SJCRH30 (cell line): ENCODE results near the gene MYH10. TPM values are rescaled to one million over a fixed set of nuclear protein-coding genes. Genes with fewer than 3 reads are reported as not detected.

Experiments
- total RNA-seq: library from RNA; depleted of rRNA; stranded (reverse); fragments of >200 nt; shearing (Covaris generic); gene quantifications from 2 replicates; pipeline ENCODE4 v1.2.3, GENCODE V29; 2014; rRNA removed

MYH10 gene
- total RNA-seq, 1 experiment from 2014 or later, result 78.1 TPM

Other genes with a start within 250 kb of the MYH10 start
- 3,054 and 3,660 TPM in 2 replicates for gene RPL26, start 247.5 kb downstream of the MYH10 start, total RNA-seq
- not detected in 2 replicates for gene RNF222, start 232.9 kb downstream of the MYH10 start, total RNA-seq
- gene NDEL1, start 194.8 kb downstream of the MYH10 start, total RNA-seq, result 20.5 and 23.0 TPM in 2 replicates
- not detected in 2 replicates for gene CCDC42, start 114.1 kb upstream of the MYH10 start, total RNA-seq
- not detected in 2 replicates for gene SPDYE4, start 127.8 kb upstream of the MYH10 start, total RNA-seq
- not detected in 2 replicates for gene MFSD6L, start 168.6 kb upstream of the MYH10 start, total RNA-seq
- not detected in 2 replicates for gene PIK3R6, start 236.9 kb upstream of the MYH10 start, total RNA-seq